ENCODE results near the gene FHIP2A. TPM values are rescaled to one million over a fixed set of nuclear protein-coding genes. Genes with fewer than 3 reads are reported as not detected.

The FHIP2A gene
- total RNA-seq, 4 donors from 2014 or later, result 22.2 to 35.7 (median 30.1) TPM

- Histone ChIP-seq H3K4me1 (peaks cover 0 to 3% of the 10 kb centered on the region in 2 donors), H3K27me3 (no peaks in the 10 kb centered on the region), H3K36me3 (peaks cover 0 to 33% of the 10 kb centered on the region in 2 donors), H3K4me3 (no peak overlapping the region), H3K9me3 (no peaks in the 10 kb centered on the region), H3K27ac (no peak overlapping the region)
- in situ Hi-C loops (cut with MboI; ENCODE audit: low sequenced_read_pairs in 4 of 4) (no loop called here), intact Hi-C loops (cut with DNase I; ENCODE audit: low total_unique reads) (no loop called here)
- no peak for DNase-seq
- TF ChIP-seq CTCF (IDR thresholded peaks at IDR 0.05 in 4 of 5, conservative IDR thresholded peaks at IDR 0.05 in 1 of 5), result no peak
- no peak for TF ChIP-seq POLR2A (IDR thresholded peaks at IDR 0.05)
- ATAC-seq, result no peak
These were observed 45.8 kb downstream of the FHIP2A start for GRCh38 chr10:114867365-114867764.

GRCh38 chr10:114868870-114869519 is 47.4 kb downstream of the FHIP2A start:
- no peaks in the 10 kb centered on the region for H3K27me3 ChIP-seq
- H3K36me3 ChIP-seq, result peaks cover 0 to 25% of the 10 kb centered on the region in 2 donors
- no peak for ATAC-seq
- no peak overlapping the region for H3K27ac ChIP-seq
- no peak for TF ChIP-seq POLR2A (IDR thresholded peaks at IDR 0.05)
- H3K9me3 ChIP-seq, result no peaks in the 10 kb centered on the region
- no peak for DNase-seq
- peaks cover 0 to 3% of the 10 kb centered on the region in 2 donors for H3K4me1 ChIP-seq
- intact Hi-C loops (cut with DNase I; ENCODE audit: low total_unique reads), result no loop called here
- in situ Hi-C loops (cut with MboI; ENCODE audit: low sequenced_read_pairs in 4 of 4), result no loop called here
- no peak overlapping the region for H3K4me3 ChIP-seq

- in situ Hi-C loops (cut with MboI; ENCODE audit: low sequenced_read_pairs in 4 of 4), result no loop called here
These were observed 47.9 kb downstream of the FHIP2A start for GRCh38 chr10:114869520-114869892.

GRCh38 chr10:114870486-114870885 is 48.9 kb downstream of the FHIP2A start:
- ATAC-seq, result no peak
- Histone ChIP-seq H3K9me3 (no peaks in the 10 kb centered on the region), H3K4me3 (no peak overlapping the region), H3K27ac (no peak overlapping the region), H3K36me3 (peaks cover 0 to 10% of the 10 kb centered on the region in 2 donors), H3K4me1 (peaks cover 0 to 3% of the 10 kb centered on the region in 2 donors), H3K27me3 (no peaks in the 10 kb centered on the region)
- TF ChIP-seq CTCF (IDR thresholded peaks at IDR 0.05 in 4 of 5, conservative IDR thresholded peaks at IDR 0.05 in 1 of 5), result no peak
- no peak for TF ChIP-seq POLR2A (IDR thresholded peaks at IDR 0.05)
- DNase-seq, result no peak
- intact Hi-C loops (cut with DNase I; ENCODE audit: low total_unique reads), result no loop called here
- in situ Hi-C loops (cut with MboI; ENCODE audit: low sequenced_read_pairs in 4 of 4), result loop anchor here in 3 of 4 donors (10.0 kb wide), 3 partner anchors 244 to 264 kb away; no protein-coding TSS in a partner anchor

More at GRCh38 chr10:114869520-114869892, 47.9 kb downstream of the FHIP2A start:
- Histone ChIP-seq H3K27me3 (no peaks in the 10 kb centered on the region), H3K4me1 (peaks cover 0 to 3% of the 10 kb centered on the region in 2 donors), H3K9me3 (no peaks in the 10 kb centered on the region), H3K27ac (no peak overlapping the region), H3K4me3 (no peak overlapping the region), H3K36me3 (peaks cover 0 to 20% of the 10 kb centered on the region in 2 donors)
- intact Hi-C loops (cut with DNase I; ENCODE audit: low total_unique reads), result no loop called here
- DNase-seq (no peak), ATAC-seq (no peak)
- TF ChIP-seq CTCF (IDR thresholded peaks at IDR 0.05 in 4 of 5, conservative IDR thresholded peaks at IDR 0.05 in 1 of 5) (no peak), POLR2A (IDR thresholded peaks at IDR 0.05) (no peak)

GRCh38 chr10:114871379-114871778 is 49.8 kb downstream of the FHIP2A start:
- H3K27me3 ChIP-seq, result no peaks in the 10 kb centered on the region
- intact Hi-C loops (cut with DNase I; ENCODE audit: low total_unique reads), result no loop called here
- ATAC-seq (no peak), DNase-seq (no peak)
- H3K4me3 ChIP-seq, result no peak overlapping the region
- in situ Hi-C loops (cut with MboI; ENCODE audit: low sequenced_read_pairs in 4 of 4), result loop anchor here in 3 of 4 donors (10.0 kb wide), 3 partner anchors 243 to 263 kb away; no protein-coding TSS in a partner anchor
- TF ChIP-seq CTCF (IDR thresholded peaks at IDR 0.05 in 4 of 5, conservative IDR thresholded peaks at IDR 0.05 in 1 of 5), result no peak
- TF ChIP-seq POLR2A (IDR thresholded peaks at IDR 0.05), result no peak
- H3K4me1 ChIP-seq, result peaks cover 0 to 3% of the 10 kb centered on the region in 2 donors
- H3K36me3 ChIP-seq, result peaks cover 0 to under 1% of the 10 kb centered on the region in 2 donors
- no peaks in the 10 kb centered on the region for H3K9me3 ChIP-seq
- no peak overlapping the region for H3K27ac ChIP-seq

Other genes with a start within 250 kb of the FHIP2A start
- gene ABLIM1, start 163.5 kb upstream of the FHIP2A start, total RNA-seq, result 100 to 1,000 TPM in 3 of 4 donors, 10 to 100 TPM in 1; 84.7 to 203 (median 150) TPM
- 10 to 100 TPM in 2 of 4 donors, 1 to 10 TPM in 2; 8.5 to 16.5 (median 10.3) TPM for gene TRUB1, start 116.4 kb downstream of the FHIP2A start, total RNA-seq